Measurements from ENCODE around the gene AFAP1L2.

DNA sequence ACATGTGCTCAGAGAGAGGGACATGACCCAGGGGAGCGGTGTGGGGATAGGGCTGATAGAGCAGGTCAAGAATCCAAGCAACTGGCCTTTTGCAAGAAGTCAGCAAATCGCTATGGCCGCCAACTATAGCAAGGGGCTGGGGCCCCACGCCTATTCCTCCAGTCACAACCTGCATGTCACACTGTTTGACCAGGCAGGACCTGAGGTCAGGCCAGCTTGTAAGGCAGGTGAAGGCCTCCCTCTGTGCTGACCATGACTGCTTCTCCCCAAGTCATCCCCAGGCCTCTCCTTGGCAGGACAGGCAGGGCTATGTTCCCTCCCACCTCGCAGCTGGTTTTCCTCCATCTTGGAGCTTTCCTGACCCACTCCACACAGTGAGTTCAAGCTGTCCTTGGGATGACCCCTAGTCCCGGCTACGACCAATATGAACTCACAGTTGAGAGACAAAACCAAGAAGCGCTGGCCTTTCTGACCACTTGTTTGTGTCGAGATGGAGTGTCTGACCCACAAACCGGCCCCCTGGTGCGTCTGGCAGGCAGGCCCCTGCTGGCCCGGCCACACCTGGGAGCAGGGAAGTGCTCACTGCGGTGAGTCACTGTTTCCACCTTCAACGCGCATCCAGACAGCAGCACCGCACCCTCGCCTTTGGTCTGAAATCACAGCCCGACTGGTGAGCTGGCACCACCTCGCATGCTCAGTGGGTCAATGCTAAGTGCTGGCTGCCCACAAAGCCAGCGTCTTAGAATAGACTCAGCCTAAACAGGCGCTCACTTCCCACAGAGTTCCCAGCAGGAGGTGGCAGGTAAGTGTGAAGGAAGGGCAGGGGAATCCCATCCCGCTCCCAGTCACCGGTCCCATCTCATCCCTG, 83.8 kb downstream of the AFAP1L2 start:
- TF ChIP-seq, protein P1, sequence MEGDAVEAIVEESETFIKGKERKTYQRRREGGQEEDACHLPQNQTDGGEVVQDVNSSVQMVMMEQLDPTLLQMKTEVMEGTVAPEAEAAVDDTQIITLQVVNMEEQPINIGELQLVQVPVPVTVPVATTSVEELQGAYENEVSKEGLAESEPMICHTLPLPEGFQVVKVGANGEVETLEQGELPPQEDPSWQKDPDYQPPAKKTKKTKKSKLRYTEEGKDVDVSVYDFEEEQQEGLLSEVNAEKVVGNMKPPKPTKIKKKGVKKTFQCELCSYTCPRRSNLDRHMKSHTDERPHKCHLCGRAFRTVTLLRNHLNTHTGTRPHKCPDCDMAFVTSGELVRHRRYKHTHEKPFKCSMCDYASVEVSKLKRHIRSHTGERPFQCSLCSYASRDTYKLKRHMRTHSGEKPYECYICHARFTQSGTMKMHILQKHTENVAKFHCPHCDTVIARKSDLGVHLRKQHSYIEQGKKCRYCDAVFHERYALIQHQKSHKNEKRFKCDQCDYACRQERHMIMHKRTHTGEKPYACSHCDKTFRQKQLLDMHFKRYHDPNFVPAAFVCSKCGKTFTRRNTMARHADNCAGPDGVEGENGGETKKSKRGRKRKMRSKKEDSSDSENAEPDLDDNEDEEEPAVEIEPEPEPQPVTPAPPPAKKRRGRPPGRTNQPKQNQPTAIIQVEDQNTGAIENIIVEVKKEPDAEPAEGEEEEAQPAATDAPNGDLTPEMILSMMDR (IDR thresholded peaks at IDR 0.05), result no peak
- no peak for TF ChIP-seq POLR2A (IDR thresholded peaks at IDR 0.05)

Data from right lobe of liver (tissue), 4 donors.